HG03432 (cell line): ENCODE results near the gene ZHX3.
"Not testable (repeated sequence)": the region's sequence is repeated elsewhere in the genome, so short reads cannot be mapped to it uniquely, and the experiment has no call there.

ENCODE experiments used
- ATAC-seq: cut with Tn5 transposase; IDR thresholded peaks from one replicate; pipeline ENCODE4 v1.9.1; 2021; ENCODE audit warnings: mild to moderate bottlenecking, moderate library complexity; ENCODE audit not compliant: unreplicated experiment

The ZHX3 gene

DNA sequence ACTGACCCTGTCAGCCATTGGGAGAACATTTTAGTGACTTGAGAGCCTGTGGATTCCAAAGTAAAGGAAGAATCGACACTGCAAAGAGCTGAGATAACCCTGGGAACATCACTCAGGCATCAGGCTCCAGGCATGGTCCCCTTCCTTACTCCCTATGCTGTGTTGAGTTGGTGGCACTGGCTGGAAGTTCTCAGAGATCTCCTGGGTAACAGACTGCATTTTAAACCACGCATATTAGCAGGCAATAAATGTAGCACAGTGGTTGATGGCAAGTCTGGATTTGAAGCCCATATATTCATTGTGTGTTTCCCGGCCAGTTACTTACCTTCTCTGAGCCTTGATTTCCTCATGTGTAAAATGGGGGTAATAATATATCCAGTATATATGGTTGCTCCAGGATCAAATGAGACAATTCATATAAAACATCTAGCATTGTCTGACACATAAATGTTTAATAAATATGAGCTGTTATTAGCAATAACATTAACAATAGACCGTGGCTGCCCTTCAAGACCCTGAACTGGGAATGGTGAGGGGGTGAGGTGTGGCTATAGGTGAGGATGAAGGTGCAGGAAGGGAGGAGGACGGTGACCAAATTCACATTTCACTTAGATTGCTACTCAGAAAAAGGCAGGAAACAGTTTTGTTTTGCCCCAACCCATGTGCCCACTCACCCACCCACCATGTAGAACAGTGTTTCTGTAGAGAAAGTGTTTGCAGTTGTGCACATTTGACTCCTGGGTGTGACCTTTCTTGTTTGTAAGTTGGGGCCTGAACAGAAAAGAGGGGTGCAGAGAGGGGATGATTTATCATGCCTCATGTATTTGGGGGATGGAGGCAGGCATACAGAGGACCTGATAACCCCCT is 178.1 kb downstream of the ZHX3 start:
- no peak for ATAC-seq

DNA sequence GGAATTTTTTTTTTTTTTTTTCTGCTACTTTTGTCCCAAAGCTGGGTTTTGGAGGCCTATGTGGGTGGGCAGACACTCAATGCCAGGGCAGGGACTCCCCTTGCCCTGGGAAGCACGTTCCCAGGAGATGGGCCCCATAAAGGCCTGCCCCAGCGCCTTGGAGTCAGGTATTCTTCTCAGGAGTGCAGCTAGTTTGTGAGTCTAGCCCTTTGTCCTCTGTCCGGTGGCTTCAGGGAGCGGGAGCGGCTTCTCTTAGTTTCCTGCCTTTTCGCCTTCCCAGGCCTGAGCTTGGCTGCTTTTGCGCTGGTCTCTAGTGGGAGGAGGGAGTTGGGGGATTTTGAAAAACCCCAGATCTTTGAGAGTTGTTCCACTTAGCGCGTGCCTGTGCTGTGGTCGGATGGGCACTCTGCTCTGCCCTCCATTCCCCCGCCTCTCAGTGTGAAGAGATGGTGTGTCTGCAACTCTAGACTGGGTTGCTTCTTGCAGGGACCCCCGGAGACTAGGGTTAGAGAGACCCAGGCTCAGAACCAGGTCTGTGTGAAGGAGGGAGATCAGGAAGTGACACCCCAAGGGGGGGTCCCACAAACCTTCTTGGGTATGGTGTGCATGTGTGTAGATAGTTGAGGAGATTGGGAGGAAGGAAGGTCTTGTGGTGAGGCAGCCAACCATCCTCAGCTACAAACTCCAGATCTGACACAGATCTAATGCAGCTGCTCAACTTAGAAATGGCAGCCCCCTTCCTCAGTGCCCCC is 178.9 kb downstream of the ZHX3 start:
- no peak for ATAC-seq

DNA sequence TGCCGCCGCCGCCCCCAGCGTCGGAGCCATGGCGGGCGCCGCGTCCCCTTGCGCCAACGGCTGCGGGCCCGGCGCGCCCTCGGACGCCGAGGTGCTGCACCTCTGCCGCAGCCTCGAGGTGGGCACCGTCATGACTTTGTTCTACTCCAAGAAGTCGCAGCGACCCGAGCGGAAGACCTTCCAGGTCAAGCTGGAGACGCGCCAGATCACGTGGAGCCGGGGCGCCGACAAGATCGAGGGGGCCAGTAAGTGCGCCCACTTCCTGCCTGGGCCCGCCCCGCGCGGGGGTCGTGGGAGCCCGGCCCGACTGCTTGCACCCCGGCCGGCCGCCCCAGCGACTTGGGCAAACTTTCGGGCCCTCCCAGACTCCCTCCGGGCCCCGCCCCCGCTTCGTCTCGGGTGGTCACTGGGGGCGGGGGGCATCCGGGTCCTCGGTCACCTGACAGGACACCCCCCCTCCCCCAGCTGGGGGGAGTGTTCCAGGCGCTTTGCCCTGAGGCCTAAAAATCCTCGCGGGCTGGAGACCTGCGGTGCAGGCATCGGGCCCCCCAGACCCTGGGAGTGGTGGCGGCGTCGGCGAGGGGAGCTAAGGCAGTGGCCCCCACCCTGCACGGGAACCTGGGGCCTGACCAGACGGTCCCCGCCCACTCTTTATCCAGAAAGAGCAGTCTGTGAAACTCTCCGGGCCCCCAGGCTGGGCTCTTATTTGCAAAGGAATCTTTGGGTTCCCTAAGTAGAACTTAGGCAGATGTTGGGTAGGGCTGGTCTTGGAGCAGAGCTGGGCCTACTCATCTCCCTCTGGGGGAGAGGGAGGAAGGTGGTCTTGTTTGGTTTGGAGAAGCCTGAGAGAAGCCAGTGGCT is 179.7 kb downstream of the ZHX3 start:
- ATAC-seq: peak; percentile 15

DNA sequence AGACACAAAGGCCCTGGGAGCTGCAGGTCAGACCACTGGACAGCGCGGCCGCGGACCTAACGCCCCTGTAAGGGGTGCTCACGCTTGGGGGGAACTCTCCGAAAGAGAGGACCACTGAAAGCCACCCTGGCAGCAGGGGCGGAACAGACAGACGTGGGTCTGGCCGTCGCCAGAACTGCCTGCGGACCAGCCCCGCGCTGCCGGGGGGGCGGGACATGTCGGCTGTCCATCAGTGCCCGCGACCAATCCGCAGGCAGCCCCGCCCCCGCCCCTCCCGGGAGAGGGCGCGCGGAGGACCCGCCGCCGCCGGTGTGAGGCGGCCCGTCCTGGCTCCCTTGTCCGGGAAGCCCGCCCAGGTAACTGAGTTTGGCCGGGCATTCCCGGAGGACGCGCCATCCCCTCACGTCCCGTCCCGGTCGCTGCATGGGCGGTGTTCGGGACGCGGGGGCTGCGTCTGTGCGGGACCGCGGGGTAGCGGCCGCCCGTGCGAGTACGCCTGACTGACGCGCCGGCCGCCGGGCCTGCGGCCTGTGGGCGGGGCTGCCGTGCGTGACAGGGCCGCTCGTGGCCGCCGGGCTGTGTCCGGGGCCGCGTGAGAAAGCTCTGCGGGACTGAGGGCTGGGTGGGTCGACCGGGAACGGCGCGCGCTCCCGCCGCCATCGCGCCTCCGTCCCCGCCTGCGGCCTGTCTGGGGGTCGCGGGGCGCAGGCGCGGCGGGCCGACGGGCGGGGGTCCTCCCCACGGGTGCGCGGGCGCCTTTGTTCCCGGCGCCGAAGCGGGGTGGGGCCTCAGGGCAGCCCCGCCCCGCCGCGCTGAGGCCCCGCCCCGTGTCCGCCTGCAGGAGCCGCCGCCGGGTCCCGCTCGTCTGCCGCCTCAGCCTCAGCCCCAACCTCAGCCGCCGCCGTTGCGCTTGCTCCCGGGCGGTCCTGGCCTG is 180.6 kb downstream of the ZHX3 start, which contains the start of gene PLCG1:
TSS of gene PLCG1 (plus strand) at position 864 of the 934 bp plus-strand sequence. CDS start 99 bp downstream, outside the sequence.
- peak; percentile 59 for ATAC-seq

DNA sequence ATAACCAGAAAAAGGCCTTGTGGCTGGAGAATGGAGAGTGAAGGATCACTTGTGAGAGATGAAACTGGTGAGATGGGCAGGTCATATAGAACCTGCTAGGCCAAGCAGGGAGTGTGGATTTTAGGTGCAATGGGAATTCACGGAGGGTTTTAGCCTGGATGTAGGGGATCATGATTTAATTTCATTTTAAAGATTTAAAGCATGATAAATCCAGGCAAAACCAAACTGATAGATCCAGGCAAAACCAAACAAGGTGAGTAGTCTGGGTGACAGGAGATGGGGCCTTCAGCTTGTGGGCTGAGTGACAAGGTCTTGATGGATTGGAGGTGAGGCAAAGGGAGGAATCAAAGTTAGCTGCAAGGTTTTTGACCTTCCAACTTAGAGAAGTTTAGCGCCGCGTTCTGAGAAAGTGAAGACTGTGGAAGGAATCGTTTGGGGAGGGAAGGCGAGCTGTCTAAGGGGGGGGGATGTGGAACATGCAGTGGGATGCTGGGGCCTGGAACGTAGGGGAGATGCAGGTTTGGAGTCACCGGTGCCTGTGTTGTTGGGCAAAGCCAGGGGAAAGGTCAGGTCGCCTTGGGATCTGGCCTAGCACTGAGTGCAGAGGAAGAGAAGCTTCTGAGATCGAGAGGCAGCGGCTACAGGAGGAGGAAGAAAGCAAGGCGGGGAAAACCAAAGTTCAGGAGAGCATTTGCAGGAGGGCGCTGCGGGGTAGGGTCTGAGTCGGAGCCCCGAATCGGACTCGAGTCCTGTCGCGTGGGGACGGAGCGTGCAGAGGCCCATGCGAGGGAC is 181.4 kb downstream of the ZHX3 start:
- no peak for ATAC-seq

GRCh38 chr20:41135187-41135887 is 182.2 kb downstream of the ZHX3 start:
- no peak for ATAC-seq

DNA sequence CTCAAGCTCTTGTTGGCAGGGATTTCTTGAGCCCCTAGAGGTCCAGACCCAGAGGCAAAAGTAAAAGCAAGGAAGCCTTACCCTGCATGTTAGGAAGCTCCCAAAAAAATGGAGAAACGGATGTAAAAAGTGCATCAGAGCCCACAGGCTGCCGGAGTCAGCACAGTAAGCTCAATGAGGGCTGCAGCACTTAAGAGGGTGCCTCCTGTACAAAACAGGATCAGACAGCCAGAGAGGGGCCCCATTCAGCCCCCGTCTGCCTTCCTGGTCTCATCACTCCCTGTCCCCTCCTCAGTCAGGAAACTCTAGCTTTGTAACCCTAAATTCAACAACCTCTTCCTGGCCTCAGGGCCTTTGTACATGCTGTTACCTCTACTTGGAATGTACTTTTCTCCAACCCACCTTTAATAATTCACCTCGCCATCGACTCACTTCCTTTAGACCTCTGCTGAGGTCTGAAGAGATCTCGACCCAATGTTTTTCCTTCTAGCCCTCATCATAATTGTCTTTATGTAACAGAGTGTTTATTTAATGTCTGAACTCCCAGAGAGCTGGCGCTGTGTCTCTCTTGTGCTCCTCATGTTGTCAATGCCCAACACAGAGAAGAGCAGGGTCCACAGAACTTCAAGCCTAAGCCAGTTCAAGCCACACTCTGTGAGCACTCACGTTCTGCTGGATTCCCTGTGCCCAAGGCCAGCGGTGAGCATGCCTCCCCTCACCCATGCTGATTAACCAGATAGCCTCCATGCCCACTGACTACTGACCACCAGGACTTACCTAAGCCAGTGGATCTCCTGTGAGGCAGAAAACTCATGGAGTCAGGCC is 183.0 kb downstream of the ZHX3 start:
- no peak for ATAC-seq

DNA sequence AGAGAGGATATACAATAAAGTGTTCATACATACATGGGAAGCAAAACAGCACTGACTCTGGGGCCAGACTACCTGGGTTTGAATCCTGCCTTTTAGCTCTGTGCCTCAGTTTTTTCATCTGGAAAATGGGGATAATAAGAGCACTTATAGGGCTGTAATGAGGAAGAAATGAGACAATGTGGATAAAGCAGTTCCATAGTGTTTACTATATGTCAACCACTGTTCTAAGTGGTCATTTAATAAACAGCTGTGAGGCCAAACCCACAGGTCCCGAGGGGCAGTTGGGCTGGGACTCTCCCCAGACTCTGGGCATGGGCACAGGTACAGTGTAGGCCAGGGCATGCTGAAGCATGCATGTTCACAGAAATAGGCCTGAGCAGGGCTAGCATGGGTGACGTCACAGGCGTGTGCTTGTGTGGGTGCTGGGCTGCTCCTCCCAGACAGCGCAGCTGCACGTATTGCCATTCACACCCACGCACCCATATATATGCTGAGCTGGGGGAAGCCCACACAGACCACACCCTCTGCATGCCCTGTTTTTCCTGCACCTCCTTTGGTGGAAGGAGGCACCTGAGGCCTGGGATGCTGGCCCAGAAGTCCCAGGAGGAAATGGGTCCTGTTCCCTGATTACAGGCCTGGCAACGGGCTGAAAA is 183.7 kb downstream of the ZHX3 start:
- ATAC-seq: peak; percentile 60

- ATAC-seq: not testable (repeated sequence)
Measured at GRCh38 chr20:41132388-41132775, 185.1 kb downstream of the ZHX3 start.

DNA sequence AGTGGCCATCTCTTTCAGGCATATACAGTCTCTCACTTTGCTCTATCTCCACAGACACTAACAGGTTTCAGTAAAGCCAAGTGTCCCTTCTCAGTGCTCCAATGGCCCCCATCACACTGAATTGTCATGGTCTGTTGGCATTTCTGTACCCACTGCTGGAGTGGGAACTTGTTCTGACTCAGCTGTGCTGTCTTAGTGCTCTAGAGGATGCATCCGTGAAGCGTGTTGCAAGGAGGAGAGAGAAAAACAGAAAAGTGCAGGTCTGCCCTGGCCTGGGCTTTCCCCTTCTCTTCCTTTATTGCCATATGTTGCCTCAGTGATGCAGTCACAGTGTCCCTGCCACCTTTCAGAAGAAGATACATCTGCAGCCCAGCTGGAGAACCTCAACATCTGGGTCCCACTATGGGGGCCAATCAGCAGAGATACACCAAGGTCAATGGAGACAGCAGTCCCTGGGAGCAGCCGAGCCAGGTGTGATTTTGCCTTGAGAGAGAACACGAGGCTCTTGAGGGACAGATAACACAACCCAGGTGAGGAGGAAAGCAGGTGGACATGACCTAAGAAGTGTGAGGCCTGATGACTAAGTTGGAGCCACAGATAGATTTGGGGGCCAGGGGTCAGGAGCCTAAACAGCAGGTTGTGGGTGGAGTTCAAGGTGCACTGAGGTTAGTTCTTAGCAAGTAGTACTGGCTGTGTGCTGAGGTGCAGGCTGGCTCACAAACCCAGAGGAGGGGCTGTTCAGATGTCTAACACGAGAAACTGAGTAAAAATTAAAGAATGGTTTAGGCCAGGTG is 185.7 kb downstream of the ZHX3 start:
- ATAC-seq: peak; percentile 40
